ENCODE data around the gene COA8. TPM values are rescaled to one million over a fixed set of nuclear protein-coding genes. Genes with fewer than 3 reads are reported as not detected.

COA8 gene
- total and polyA plus RNA-seq, 10 of the 15 experiments (the other 5 are each of a cell fraction or from before 2014, with no cell fraction given), result 6.1 to 69.5 (median 25.8) TPM

DNA sequence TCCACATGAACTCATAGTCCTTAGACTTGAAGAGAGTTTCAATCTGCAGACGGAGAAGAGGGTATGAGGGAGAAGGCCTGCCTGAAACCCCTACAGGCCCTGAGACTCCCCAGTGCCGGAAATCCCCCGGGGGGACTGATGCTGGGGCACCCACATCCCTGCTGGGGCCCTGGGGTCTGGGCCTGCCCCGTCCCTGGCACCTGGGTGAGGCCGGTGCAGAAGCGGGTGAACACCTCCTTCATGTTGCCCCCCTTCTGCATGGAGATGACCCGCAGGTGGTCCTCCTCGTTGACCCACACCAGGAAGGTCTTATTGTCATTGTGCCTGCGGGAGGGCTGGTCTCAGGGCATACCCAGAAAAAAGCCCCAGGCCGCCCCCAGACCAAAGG is 42.5 kb upstream of the COA8 start:
- FAIRE-seq (no peak), ATAC-seq (peak; percentile 29), DNase-seq (ENCODE audit: low read depth, low spot score) (no peak)
- Histone ChIP-seq H3K4me1 (ENCODE audit: control insufficient read depth, insufficient read depth, low read length) (peaks cover 25% of the 10 kb centered on the region), H3K9me3 (replicated peaks; ENCODE audit: control insufficient read depth, insufficient read depth, low read length) (no peaks in the 10 kb centered on the region; the same call in 2 of the 3 replicates), H4K20me1 (ENCODE audit: control insufficient read depth, insufficient read depth) (no peaks in the 10 kb centered on the region), H2AFZ (ENCODE audit: control insufficient read depth, low read depth, low read length) (peak overlapping the region; percentile 62; the same call in 1 of the 2 replicates), H3K27ac (ENCODE audit: control insufficient read depth, insufficient read depth) (no peak overlapping the region), H3K9ac (ENCODE audit: control insufficient read depth, insufficient read depth, low read length) (peak overlapping the region; percentile 34; the same call in 1 of the 2 replicates), H3K4me2 (ENCODE audit: control insufficient read depth, insufficient read depth) (peak overlapping the region; percentile 97), H3K27me3 (replicated peaks in 1 of 2; ENCODE audit: control insufficient read depth in 2 of 2, insufficient read depth in 2 of 2, low read length in 1 of 2) (peaks cover 2% of the 10 kb centered on the region in 2 experiments; a peak in 2 of 4 replicates), H3K79me2 (ENCODE audit: control insufficient read depth, insufficient read depth, low read length) (no peaks in the 10 kb centered on the region), H3K4me3 (no peak overlapping the region), H3K36me3 (ENCODE audit: control insufficient read depth in 2 of 2, insufficient read depth in 2 of 2, low read length in 1 of 2) (no peaks in the 10 kb centered on the region)
- in situ Hi-C loops (cut with MboI) (no loop called here), intact Hi-C loops (cut with micrococcal nuclease; ENCODE audit: unreplicated experiment) (no loop called here)
- ChIA-PET RAD21 (ENCODE audit: unreplicated experiment) (interaction anchor here (0.6 to 1.4 kb wide), 3 partner anchors 10 to 44 kb away, joined by 3 to 7 read pairs (median 5); no protein-coding TSS in a partner anchor), POLR2A (interaction anchor here (1.3 kb wide), 1 partner anchor 24 kb away, joined by 4 read pairs; no protein-coding TSS in a partner anchor), SMC1A (ENCODE audit: uncharacterized antibody, unreplicated experiment) (interaction anchor here (1.6 to 1.7 kb wide), 2 partner anchors 23 to 37 kb away, joined by 3 to 5 read pairs; no protein-coding TSS in a partner anchor), CTCF (interaction anchor here (0.7 to 6.5 kb wide), 4 partner anchors 9 to 1806 kb away, joined by 3 to 53 read pairs (median 22); partner anchors contain the start of gene TRMT61A)
- WGBS (ENCODE audit: insufficient coverage, insufficient replicate concordance, low lambda C conversion rate, missing lambda C conversion rate), result 7% methylated on average over 10 of the region's 10 CpGs
- no TSS peak for BruUV-seq (replicated peaks)
- TF ChIP-seq, protein P1, sequence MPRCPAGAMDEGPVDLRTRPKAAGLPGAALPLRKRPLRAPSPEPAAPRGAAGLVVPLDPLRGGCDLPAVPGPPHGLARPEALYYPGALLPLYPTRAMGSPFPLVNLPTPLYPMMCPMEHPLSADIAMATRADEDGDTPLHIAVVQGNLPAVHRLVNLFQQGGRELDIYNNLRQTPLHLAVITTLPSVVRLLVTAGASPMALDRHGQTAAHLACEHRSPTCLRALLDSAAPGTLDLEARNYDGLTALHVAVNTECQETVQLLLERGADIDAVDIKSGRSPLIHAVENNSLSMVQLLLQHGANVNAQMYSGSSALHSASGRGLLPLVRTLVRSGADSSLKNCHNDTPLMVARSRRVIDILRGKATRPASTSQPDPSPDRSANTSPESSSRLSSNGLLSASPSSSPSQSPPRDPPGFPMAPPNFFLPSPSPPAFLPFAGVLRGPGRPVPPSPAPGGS (IDR thresholded peaks at IDR 0.05; ENCODE audit: borderline replicate concordance, insufficient read depth, low read depth, low read length, poor library complexity, severe bottlenecking), result no peak
- TF ChIP-seq, protein P2, sequence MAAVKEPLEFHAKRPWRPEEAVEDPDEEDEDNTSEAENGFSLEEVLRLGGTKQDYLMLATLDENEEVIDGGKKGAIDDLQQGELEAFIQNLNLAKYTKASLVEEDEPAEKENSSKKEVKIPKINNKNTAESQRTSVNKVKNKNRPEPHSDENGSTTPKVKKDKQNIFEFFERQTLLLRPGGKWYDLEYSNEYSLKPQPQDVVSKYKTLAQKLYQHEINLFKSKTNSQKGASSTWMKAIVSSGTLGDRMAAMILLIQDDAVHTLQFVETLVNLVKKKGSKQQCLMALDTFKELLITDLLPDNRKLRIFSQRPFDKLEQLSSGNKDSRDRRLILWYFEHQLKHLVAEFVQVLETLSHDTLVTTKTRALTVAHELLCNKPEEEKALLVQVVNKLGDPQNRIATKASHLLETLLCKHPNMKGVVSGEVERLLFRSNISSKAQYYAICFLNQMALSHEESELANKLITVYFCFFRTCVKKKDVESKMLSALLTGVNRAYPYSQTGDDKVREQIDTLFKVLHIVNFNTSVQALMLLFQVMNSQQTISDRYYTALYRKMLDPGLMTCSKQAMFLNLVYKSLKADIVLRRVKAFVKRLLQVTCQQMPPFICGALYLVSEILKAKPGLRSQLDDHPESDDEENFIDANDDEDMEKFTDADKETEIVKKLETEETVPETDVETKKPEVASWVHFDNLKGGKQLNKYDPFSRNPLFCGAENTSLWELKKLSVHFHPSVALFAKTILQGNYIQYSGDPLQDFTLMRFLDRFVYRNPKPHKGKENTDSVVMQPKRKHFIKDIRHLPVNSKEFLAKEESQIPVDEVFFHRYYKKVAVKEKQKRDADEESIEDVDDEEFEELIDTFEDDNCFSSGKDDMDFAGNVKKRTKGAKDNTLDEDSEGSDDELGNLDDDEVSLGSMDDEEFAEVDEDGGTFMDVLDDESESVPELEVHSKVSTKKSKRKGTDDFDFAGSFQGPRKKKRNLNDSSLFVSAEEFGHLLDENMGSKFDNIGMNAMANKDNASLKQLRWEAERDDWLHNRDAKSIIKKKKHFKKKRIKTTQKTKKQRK (IDR thresholded peaks at IDR 0.05; ENCODE audit: low read depth, low read length), result no peak
- TF ChIP-seq CHD2 (IDR thresholded peaks at IDR 0.05; ENCODE audit: borderline replicate concordance, low read depth, low read length) (no peak), SIX5 (IDR thresholded peaks at IDR 0.05; ENCODE audit: low read depth, low read length, severe bottlenecking) (no peak), NR2F1 (conservative IDR thresholded peaks at IDR 0.05) (no peak), IKZF2 (IDR thresholded peaks at IDR 0.05) (no peak), POLR2A (IDR thresholded peaks at IDR 0.05; ENCODE audit: low read depth, low read length) (no peak; the same call in 1 of the 2 replicates), PAX5 (IDR thresholded peaks at IDR 0.05; ENCODE audit: borderline replicate concordance, low read depth, low read length) (no peak), ZNF622 (IDR thresholded peaks at IDR 0.05) (no peak), EP300 (IDR thresholded peaks at IDR 0.05; ENCODE audit: borderline replicate concordance in 1 of 2, control insufficient read depth in 1 of 2, low read depth in 2 of 2, low read length in 2 of 2) (no peak), SMARCA5 (IDR thresholded peaks at IDR 0.05) (no peak), NR2C2 (IDR thresholded peaks at IDR 0.05; ENCODE audit: borderline replicate concordance, control insufficient read depth, insufficient read length, low read depth) (no peak), SMC3 (IDR thresholded peaks at IDR 0.05; ENCODE audit: borderline replicate concordance, low read length) (no peak), DPF2 (IDR thresholded peaks at IDR 0.05) (no peak)
- TF ChIP-seq, protein P3, sequence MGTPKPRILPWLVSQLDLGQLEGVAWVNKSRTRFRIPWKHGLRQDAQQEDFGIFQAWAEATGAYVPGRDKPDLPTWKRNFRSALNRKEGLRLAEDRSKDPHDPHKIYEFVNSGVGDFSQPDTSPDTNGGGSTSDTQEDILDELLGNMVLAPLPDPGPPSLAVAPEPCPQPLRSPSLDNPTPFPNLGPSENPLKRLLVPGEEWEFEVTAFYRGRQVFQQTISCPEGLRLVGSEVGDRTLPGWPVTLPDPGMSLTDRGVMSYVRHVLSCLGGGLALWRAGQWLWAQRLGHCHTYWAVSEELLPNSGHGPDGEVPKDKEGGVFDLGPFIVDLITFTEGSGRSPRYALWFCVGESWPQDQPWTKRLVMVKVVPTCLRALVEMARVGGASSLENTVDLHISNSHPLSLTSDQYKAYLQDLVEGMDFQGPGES (IDR thresholded peaks at IDR 0.05), result no peak
- TF ChIP-seq, protein P4, sequence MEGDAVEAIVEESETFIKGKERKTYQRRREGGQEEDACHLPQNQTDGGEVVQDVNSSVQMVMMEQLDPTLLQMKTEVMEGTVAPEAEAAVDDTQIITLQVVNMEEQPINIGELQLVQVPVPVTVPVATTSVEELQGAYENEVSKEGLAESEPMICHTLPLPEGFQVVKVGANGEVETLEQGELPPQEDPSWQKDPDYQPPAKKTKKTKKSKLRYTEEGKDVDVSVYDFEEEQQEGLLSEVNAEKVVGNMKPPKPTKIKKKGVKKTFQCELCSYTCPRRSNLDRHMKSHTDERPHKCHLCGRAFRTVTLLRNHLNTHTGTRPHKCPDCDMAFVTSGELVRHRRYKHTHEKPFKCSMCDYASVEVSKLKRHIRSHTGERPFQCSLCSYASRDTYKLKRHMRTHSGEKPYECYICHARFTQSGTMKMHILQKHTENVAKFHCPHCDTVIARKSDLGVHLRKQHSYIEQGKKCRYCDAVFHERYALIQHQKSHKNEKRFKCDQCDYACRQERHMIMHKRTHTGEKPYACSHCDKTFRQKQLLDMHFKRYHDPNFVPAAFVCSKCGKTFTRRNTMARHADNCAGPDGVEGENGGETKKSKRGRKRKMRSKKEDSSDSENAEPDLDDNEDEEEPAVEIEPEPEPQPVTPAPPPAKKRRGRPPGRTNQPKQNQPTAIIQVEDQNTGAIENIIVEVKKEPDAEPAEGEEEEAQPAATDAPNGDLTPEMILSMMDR (IDR thresholded peaks at IDR 0.05 in 2 of 3, conservative IDR thresholded peaks at IDR 0.05 in 1 of 3; ENCODE audit: control insufficient read depth in 2 of 3, extremely low read depth in 1 of 3, insufficient read depth in 1 of 3, low read depth in 3 of 3, low read length in 3 of 3), result no peak
